GM23338 (cell line): Measurements from ENCODE around the gene HGFAC. TPM values are rescaled to one million over a fixed set of nuclear protein-coding genes. Genes with fewer than 3 reads are reported as not detected.
A peak's percentile ranks its signal among the peaks of the same experiment; 100 is the strongest.

ENCODE experiments used
- ATAC-seq: fragments of 200-7000 bp; cut with Tn5 transposase; 3 replicates; pipeline ENCODE4 v1.9.1; 2020
- DNase-seq: peaks from one replicate; pipeline ENCODE4 v3.0.0-alpha.2; 2015; ENCODE audit warnings: low spot score
- H2AFZ ChIP-seq: fragments of 200-600 bp; sonication (generic); 2 replicates; pipeline ENCODE4 v1.8.0; 2016; ENCODE audit warnings: antibody characterized with exemption, mild to moderate bottlenecking, moderate library complexity
- H3F3A ChIP-seq: fragments of 200-600 bp; sonication (generic); replicated peaks from 2 replicates; pipeline ENCODE4 v1.8.0; 2017; ENCODE audit warnings: antibody characterized with exemption, mixed run types, low read depth
- H3K27ac ChIP-seq: fragments of 200-600 bp; sonication (generic); 2 replicates; pipeline ENCODE4 v1.6.1; 2016; ENCODE audit warnings: low read depth
- H3K27me3 ChIP-seq: fragments of 200-600 bp; sonication (generic); 2 replicates; pipeline ENCODE4 v1.8.0; 2016; ENCODE audit warnings: mild to moderate bottlenecking, mixed run types, moderate library complexity; ENCODE audit not compliant: insufficient read depth
- H3K36me3 ChIP-seq: fragments of 200-600 bp; sonication (generic); 2 replicates; pipeline ENCODE4 v1.8.0; 2016; ENCODE audit warnings: mild to moderate bottlenecking; ENCODE audit not compliant: insufficient read depth
- H3K4me1 ChIP-seq: fragments of 200-600 bp; sonication (generic); 2 replicates; pipeline ENCODE4 v1.8.0; 2016; ENCODE audit warnings: mild to moderate bottlenecking, moderate library complexity; ENCODE audit not compliant: insufficient read depth
- H3K4me2 ChIP-seq: fragments of 200-600 bp; sonication (generic); 2 replicates; pipeline ENCODE4 v1.7.1; 2017; ENCODE audit warnings: mixed run types
- H3K4me3 ChIP-seq: fragments of 200-600 bp; sonication (generic); 2 replicates; pipeline ENCODE4 v1.6.1; 2016; ENCODE audit warnings: mixed run types
- H3K79me2 ChIP-seq: fragments of 200-600 bp; sonication (generic); replicated peaks from 2 replicates; pipeline ENCODE4 v1.8.0; 2017; ENCODE audit warnings: mild to moderate bottlenecking; ENCODE audit not compliant: insufficient read depth
- H3K9me2 ChIP-seq: fragments of 200-600 bp; sonication (generic); 2 replicates; pipeline ENCODE4 v1.8.0; 2017; ENCODE audit not compliant: insufficient read depth
- H4K20me1 ChIP-seq: fragments of 200-600 bp; sonication (generic); replicated peaks from 2 replicates; pipeline ENCODE4 v1.8.0; 2017; ENCODE audit warnings: mild to moderate bottlenecking; ENCODE audit not compliant: insufficient read depth
- H3K27ac Mint-ChIP-seq: 2 replicates; pipeline ENCODE4 v1.8.0; 2020; ENCODE audit warnings: inconsistent platforms, mild to moderate bottlenecking, moderate library complexity, mixed read lengths
- H3K27me3 Mint-ChIP-seq: 3 replicates; pipeline ENCODE4 v1.8.0; 2022; ENCODE audit warnings: low read depth, mild to moderate bottlenecking, moderate library complexity, mixed read lengths, inconsistent platforms; ENCODE audit not compliant: insufficient read depth, poor library complexity
- H3K36me3 Mint-ChIP-seq: 3 replicates; pipeline ENCODE4 v1.8.0; 2021; ENCODE audit warnings: low read depth, mild to moderate bottlenecking, inconsistent platforms, moderate library complexity, mixed read lengths
- H3K4me1 Mint-ChIP-seq: 3 replicates; pipeline ENCODE4 v1.8.0; 2020; ENCODE audit warnings: mild to moderate bottlenecking, inconsistent platforms, mixed read lengths
- H3K4me3 Mint-ChIP-seq: 3 replicates; pipeline ENCODE4 v1.8.0; 2021; ENCODE audit warnings: moderate library complexity, mild to moderate bottlenecking, inconsistent platforms, mixed read lengths
- H3K9me3 Mint-ChIP-seq: 3 replicates; pipeline ENCODE4 v1.8.0; 2020; ENCODE audit warnings: moderate library complexity, mild to moderate bottlenecking, inconsistent platforms, mixed read lengths
- CREB1 ChIP-seq: fragments of 250-450 bp; sonication (Bioruptor Pico); IDR thresholded peaks from 2 replicates; pipeline ENCODE4 v1.5.0; 2020; ENCODE audit warnings: low read depth, mild to moderate bottlenecking, moderate library complexity
- EZH2 ChIP-seq: fragments of 200-600 bp; sonication (generic); IDR thresholded peaks from one replicate; pipeline ENCODE4 v1.8.0; 2017; ENCODE audit warnings: antibody characterized with exemption, mild to moderate bottlenecking, low read depth; ENCODE audit not compliant: unreplicated experiment
- JUNB ChIP-seq: IDR thresholded peaks from one replicate; pipeline ENCODE4 v1.6.1; 2016; ENCODE audit warnings: antibody characterized with exemption; ENCODE audit not compliant: unreplicated experiment
- NANOG ChIP-seq: IDR thresholded peaks from 2 replicates; pipeline ENCODE4 v1.6.1; 2016; ENCODE audit warnings: antibody characterized with exemption, borderline replicate concordance
- POLR2AphosphoS5 ChIP-seq: IDR thresholded peaks from 2 replicates; pipeline ENCODE4 v1.6.1; 2016; ENCODE audit warnings: antibody characterized with exemption, low read depth
- STAT1 ChIP-seq: IDR thresholded peaks from one replicate; pipeline ENCODE4 v1.6.1; 2016; ENCODE audit warnings: antibody characterized with exemption; ENCODE audit not compliant: unreplicated experiment
- ZNF114 ChIP-seq: fragments of 250-450 bp; sonication (Bioruptor Pico); IDR thresholded peaks from 2 replicates; pipeline ENCODE4 v1.5.0; 2020; ENCODE audit warnings: mild to moderate bottlenecking, moderate library complexity
- ZNF331 ChIP-seq: fragments of 250-450 bp; sonication (Bioruptor Pico); IDR thresholded peaks from 2 replicates; pipeline ENCODE4 v1.5.0; 2020; ENCODE audit warnings: low read depth, mild to moderate bottlenecking, moderate library complexity
- polyA plus RNA-seq: library from polyadenylated mRNA; unstranded; fragments of >200 nt; fragmentation: Nextera tagmentation; extraction: Ambion mirVana; gene quantifications from 2 replicates; pipeline ENCODE4 v1.2.1, GENCODE V29; 2016
- total RNA-seq: library from RNA; depleted of rRNA; stranded (reverse); fragments of >200 nt; shearing (Covaris generic); gene quantifications from 2 replicates; pipeline ENCODE4 v1.2.3, GENCODE V29; 2014
- TF ChIP-seq, protein P1 (sequence below): fragments of 250-450 bp; sonication (Bioruptor Pico); IDR thresholded peaks from 2 replicates; pipeline ENCODE4 v1.5.0; 2020; ENCODE audit warnings: mild to moderate bottlenecking, moderate library complexity
- TF ChIP-seq, protein P2 (sequence below): IDR thresholded peaks from one replicate; pipeline ENCODE4 v1.6.1; 2018; ENCODE audit warnings: antibody characterized with exemption; ENCODE audit not compliant: unreplicated experiment

HGFAC gene
- total and polyA plus RNA-seq, 2 experiments from 2014 or later = 0.94 TPM; not detected in 1

DNA sequence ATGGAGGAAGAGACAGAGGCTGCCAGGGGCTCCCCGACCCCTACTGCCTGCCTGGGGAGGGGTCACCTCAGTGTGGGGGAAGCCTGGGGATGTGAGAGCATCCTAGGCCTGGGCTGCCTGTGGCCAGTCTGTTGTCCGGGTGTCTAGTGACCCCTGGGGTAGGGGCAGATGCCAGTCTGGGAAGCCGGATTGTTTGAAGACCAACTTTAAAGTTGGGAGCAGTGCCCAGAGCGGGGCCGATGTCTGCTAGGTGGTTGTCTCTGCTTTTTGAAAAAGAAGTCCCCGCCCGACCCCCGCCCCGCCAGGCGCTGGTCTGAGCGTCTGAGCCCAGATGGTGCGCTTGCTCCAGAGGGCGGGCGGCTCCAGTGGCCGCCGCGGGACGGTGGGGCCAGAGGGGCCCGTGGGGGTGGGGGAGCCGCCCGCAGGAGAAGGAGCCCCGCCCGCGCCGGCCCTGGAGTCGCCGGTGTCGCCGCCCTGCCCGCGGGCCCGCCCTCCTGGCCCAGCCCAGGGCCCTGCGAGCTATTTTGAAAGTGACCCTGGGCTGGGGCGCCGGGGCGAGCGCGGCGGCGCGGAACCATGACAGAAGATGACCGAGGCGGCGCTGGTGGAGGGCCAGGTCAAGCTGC lies 21.1 kb downstream of the HGFAC start, which contains the start of gene DOK7:
DOK7 (plus strand) TSS at position 517 of the 626 bp plus-strand sequence; CDS start at position 587, 70 bp downstream.
- peaks cover 55% of the 10 kb centered on the region for H3K27me3 Mint-ChIP-seq
- H3K27ac ChIP-seq = no peak within 1 kb of the TSS
- H3K4me2 ChIP-seq = peak within 1 kb of the TSS; percentile 67; the same call in 1 of the 2 replicates
- H3K4me1 Mint-ChIP-seq = no peaks in the 10 kb centered on the region; the same call in 2 of the 3 replicates
- peak; percentile 43 for ATAC-seq
- TF ChIP-seq, protein P1, sequence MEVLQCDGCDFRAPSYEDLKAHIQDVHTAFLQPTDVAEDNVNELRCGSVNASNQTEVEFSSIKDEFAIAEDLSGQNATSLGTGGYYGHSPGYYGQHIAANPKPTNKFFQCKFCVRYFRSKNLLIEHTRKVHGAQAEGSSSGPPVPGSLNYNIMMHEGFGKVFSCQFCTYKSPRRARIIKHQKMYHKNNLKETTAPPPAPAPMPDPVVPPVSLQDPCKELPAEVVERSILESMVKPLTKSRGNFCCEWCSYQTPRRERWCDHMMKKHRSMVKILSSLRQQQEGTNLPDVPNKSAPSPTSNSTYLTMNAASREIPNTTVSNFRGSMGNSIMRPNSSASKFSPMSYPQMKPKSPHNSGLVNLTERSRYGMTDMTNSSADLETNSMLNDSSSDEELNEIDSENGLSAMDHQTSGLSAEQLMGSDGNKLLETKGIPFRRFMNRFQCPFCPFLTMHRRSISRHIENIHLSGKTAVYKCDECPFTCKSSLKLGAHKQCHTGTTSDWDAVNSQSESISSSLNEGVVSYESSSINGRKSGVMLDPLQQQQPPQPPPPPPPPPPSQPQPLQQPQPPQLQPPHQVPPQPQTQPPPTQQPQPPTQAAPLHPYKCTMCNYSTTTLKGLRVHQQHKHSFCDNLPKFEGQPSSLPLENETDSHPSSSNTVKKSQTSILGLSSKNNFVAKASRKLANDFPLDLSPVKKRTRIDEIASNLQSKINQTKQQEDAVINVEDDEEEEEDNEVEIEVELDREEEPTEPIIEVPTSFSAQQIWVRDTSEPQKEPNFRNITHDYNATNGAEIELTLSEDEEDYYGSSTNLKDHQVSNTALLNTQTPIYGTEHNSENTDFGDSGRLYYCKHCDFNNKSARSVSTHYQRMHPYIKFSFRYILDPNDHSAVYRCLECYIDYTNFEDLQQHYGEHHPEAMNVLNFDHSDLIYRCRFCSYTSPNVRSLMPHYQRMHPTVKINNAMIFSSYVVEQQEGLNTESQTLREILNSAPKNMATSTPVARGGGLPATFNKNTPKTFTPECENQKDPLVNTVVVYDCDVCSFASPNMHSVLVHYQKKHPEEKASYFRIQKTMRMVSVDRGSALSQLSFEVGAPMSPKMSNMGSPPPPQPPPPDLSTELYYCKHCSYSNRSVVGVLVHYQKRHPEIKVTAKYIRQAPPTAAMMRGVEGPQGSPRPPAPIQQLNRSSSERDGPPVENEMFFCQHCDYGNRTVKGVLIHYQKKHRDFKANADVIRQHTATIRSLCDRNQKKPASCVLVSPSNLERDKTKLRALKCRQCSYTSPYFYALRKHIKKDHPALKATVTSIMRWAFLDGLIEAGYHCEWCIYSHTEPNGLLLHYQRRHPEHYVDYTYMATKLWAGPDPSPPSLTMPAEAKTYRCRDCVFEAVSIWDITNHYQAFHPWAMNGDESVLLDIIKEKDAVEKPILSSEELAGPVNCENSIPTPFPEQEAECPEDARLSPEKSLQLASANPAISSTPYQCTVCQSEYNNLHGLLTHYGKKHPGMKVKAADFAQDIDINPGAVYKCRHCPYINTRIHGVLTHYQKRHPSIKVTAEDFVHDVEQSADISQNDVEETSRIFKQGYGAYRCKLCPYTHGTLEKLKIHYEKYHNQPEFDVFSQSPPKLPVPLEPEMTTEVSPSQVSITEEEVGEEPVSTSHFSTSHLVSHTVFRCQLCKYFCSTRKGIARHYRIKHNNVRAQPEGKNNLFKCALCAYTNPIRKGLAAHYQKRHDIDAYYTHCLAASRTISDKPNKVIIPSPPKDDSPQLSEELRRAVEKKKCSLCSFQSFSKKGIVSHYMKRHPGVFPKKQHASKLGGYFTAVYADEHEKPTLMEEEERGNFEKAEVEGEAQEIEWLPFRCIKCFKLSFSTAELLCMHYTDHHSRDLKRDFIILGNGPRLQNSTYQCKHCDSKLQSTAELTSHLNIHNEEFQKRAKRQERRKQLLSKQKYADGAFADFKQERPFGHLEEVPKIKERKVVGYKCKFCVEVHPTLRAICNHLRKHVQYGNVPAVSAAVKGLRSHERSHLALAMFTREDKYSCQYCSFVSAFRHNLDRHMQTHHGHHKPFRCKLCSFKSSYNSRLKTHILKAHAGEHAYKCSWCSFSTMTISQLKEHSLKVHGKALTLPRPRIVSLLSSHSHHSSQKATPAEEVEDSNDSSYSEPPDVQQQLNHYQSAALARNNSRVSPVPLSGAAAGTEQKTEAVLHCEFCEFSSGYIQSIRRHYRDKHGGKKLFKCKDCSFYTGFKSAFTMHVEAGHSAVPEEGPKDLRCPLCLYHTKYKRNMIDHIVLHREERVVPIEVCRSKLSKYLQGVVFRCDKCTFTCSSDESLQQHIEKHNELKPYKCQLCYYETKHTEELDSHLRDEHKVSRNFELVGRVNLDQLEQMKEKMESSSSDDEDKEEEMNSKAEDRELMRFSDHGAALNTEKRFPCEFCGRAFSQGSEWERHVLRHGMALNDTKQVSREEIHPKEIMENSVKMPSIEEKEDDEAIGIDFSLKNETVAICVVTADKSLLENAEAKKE = no peak
- TF ChIP-seq POLR2AphosphoS5 (no peak), ZNF114 (CRISPR knock-in tag) (no peak), JUNB (no peak), EZH2 (no peak), NANOG (no peak), ZNF331 (CRISPR knock-in tag) (no peak), CREB1 (CRISPR knock-in tag) (no peak), STAT1 (no peak)
- TF ChIP-seq, protein P2, sequence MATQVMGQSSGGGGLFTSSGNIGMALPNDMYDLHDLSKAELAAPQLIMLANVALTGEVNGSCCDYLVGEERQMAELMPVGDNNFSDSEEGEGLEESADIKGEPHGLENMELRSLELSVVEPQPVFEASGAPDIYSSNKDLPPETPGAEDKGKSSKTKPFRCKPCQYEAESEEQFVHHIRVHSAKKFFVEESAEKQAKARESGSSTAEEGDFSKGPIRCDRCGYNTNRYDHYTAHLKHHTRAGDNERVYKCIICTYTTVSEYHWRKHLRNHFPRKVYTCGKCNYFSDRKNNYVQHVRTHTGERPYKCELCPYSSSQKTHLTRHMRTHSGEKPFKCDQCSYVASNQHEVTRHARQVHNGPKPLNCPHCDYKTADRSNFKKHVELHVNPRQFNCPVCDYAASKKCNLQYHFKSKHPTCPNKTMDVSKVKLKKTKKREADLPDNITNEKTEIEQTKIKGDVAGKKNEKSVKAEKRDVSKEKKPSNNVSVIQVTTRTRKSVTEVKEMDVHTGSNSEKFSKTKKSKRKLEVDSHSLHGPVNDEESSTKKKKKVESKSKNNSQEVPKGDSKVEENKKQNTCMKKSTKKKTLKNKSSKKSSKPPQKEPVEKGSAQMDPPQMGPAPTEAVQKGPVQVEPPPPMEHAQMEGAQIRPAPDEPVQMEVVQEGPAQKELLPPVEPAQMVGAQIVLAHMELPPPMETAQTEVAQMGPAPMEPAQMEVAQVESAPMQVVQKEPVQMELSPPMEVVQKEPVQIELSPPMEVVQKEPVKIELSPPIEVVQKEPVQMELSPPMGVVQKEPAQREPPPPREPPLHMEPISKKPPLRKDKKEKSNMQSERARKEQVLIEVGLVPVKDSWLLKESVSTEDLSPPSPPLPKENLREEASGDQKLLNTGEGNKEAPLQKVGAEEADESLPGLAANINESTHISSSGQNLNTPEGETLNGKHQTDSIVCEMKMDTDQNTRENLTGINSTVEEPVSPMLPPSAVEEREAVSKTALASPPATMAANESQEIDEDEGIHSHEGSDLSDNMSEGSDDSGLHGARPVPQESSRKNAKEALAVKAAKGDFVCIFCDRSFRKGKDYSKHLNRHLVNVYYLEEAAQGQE = no peak
- DNase-seq = peak; percentile 63
- H3K4me3 Mint-ChIP-seq = peak within 1 kb of the TSS; percentile 54; the same call in 2 of the 3 replicates
- no peaks in the 10 kb centered on the region for H4K20me1 ChIP-seq
- peaks cover 38% of the 10 kb centered on the region for H3K27me3 ChIP-seq
- H3K4me1 ChIP-seq = no peaks in the 10 kb centered on the region; the same call in 1 of the 2 replicates
- H3K9me3 Mint-ChIP-seq = peaks cover 4% of the 10 kb centered on the region; the same call in 2 of the 3 replicates
- no peaks in the 10 kb centered on the region for H3K9me2 ChIP-seq
- H3K36me3 ChIP-seq = no peaks in the 10 kb centered on the region
- H3K4me3 ChIP-seq = peak within 1 kb of the TSS; percentile 49; the same call in 1 of the 2 replicates
- H3K27ac Mint-ChIP-seq = no peak within 1 kb of the TSS
- H3F3A ChIP-seq = no peaks in the 10 kb centered on the region
- H3K36me3 Mint-ChIP-seq = no peaks in the 10 kb centered on the region
- no peaks in the 10 kb centered on the region for H3K79me2 ChIP-seq
- H2AFZ ChIP-seq = no peak within 1 kb of the TSS
